ENCODE measurements around the gene FLT4. TPM values are rescaled to one million over a fixed set of nuclear protein-coding genes. Genes with fewer than 3 reads are reported as not detected.

The FLT4 gene
- total and polyA plus RNA-seq, 12 donors = 3.3 to 80.1 (median 25.5) TPM

- 68 to 80% (median 78%) methylated on average over 11 to 23 of the region's 23 CpGs for WGBS, 4 donors
- no peak for TF ChIP-seq POLR2A (IDR thresholded peaks at IDR 0.05)
- TF ChIP-seq CTCF (IDR thresholded peaks at IDR 0.05) = no peak
Observed at GRCh38 chr5:180609817-180610550, 39.4 kb downstream of the FLT4 start.

DNA sequence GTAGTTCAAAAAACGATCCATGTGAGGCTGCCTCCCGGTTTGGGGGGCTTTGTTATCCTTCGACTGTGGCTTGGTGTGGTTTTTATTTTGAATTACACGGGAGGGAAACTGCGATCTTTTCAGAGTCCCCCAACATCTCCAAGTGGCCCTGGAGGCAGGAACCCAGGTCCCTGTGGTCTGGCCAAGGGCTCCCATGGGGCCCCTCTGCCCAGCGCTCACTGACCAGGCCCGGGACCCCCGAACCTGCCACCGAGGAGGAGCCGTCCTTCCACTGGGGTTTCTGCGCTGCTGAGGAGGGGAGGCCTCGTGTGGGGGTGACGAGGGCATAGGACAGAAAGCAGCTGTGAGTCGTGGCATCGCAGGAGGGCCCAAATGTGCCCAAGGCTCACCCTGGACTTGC lies 40.0 kb downstream of the FLT4 start:
- H3K27me3 ChIP-seq = no peaks in the 10 kb centered on the region
- no peaks in the 10 kb centered on the region for H3K9me3 ChIP-seq (replicated peaks in 1 of 3)
- no peak overlapping the region for H3K27ac ChIP-seq
- no peak overlapping the region for H3K4me3 ChIP-seq
- H3K36me3 ChIP-seq (replicated peaks in 1 of 2) = no peaks in the 10 kb centered on the region
- intact Hi-C loops (cut with DNase I) = loop anchor here in 1 of 2 donors (10.0 kb wide), 1 partner anchor 315 kb away; the partner anchor contains the start of gene MAPK9
- 70 to 87% (median 80%) methylated on average over 5 to 15 of the region's 15 CpGs for WGBS, 4 donors
- TF ChIP-seq CTCF (IDR thresholded peaks at IDR 0.05) = no peak
- TF ChIP-seq POLR2A (IDR thresholded peaks at IDR 0.05) = no peak
- no peaks in the 10 kb centered on the region for H3K4me1 ChIP-seq (replicated peaks in 1 of 2)
- no peak for DNase-seq

More at GRCh38 chr5:180609817-180610550, 39.4 kb downstream of the FLT4 start:
- DNase-seq = no peak
- Histone ChIP-seq H3K27ac (no peak overlapping the region), H3K4me1 (replicated peaks in 1 of 2) (no peaks in the 10 kb centered on the region), H3K9me3 (replicated peaks in 1 of 3) (no peaks in the 10 kb centered on the region), H3K4me3 (no peak overlapping the region), H3K27me3 (no peaks in the 10 kb centered on the region), H3K36me3 (replicated peaks in 1 of 2) (no peaks in the 10 kb centered on the region)
- intact Hi-C loops (cut with DNase I) = loop anchor here in 1 of 2 donors (10.0 kb wide), 1 partner anchor 315 kb away; the partner anchor contains the start of gene MAPK9

DNA sequence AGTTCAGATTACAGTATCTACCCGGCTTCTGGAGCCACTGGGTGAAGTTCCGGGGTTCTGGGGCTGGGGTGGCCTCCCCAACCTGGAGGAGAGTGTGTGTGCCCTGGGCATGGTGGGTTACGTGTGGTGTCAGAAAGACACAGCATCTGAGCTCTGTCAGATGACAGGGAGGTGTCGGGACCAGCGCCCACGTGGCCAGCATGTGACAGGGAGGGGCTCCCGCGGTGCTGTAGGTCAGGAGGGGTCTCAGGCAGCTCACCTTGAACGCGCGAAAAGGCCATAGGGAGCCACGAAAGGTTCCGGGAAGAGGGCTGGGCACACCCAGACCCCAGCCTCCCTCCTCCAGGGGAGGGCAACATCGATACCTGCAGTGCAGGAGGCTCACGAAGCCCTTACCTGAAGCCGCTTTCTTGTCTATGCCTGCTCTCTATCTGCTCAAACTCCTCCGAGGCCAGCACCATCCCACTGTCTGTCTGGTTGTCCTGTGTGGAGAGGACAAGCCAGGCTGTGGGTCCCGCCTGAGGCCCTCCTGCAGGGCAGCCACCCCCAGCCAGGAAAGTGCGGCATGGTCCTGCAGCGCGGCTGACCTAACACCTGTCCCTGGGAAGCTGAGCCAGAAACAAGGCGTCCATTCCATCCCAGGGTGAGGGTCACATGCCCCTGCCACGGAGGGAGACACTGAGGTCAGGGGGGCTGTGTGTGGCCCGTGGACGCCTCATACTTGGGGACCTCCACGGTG lies 40.7 kb downstream of the FLT4 start:
- no peak for TF ChIP-seq CTCF (IDR thresholded peaks at IDR 0.05)
- TF ChIP-seq POLR2A (IDR thresholded peaks at IDR 0.05) = no peak
- Histone ChIP-seq H3K4me1 (replicated peaks in 1 of 2) (no peaks in the 10 kb centered on the region), H3K9me3 (replicated peaks in 1 of 3) (no peaks in the 10 kb centered on the region), H3K27me3 (no peaks in the 10 kb centered on the region), H3K4me3 (no peak overlapping the region), H3K27ac (no peak overlapping the region), H3K36me3 (replicated peaks in 1 of 2) (no peaks in the 10 kb centered on the region)
- intact Hi-C loops (cut with DNase I) = loop anchor here in 1 of 2 donors (10.0 kb wide), 1 partner anchor 314 kb away; the partner anchor contains the start of gene MAPK9
- DNase-seq = no peak
- 74 to 83% (median 80%) methylated on average over 14 to 26 of the region's 26 CpGs for WGBS, 4 donors

DNA sequence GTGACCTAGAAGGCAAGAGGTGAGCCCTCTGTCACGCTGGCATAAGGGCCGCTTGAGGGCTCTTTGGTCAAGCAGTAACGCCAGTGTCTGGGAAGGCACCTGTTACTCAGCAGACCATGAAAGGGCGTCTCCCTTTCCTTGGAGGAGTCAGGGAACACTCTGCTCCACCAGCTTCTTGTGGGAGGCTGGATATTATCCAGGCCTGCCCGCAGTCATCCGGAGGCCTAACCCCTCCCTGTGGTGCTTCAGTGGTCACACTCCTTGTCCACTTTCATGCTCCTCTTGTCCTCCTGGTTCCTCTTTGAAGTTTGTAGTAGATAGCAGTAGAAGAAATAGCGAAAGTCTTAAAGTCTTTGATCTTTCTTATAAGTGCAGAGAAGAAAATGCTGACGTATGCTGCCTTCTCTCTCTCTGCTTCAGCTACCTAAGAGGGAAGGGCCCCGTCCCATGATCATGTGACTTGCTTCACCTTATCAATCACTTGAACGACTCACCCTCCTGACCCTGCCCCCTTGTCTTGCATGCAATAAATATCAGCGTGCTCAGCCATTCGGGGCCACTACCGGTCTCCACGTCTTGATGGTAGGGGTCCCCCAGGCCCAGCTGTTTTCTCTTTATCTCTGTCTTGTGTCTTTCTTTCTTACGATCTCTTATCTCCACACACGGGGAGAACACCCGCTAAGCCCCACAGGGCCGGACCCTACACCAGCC lies 41.4 kb downstream of the FLT4 start:
- H3K4me1 ChIP-seq (replicated peaks in 1 of 2) = no peaks in the 10 kb centered on the region
- 51 to 63% (median 54%) methylated on average over 17 to 18 of the region's 18 CpGs for WGBS, 4 donors
- no peak for TF ChIP-seq CTCF (IDR thresholded peaks at IDR 0.05)
- TF ChIP-seq POLR2A (IDR thresholded peaks at IDR 0.05) = no peak
- H3K4me3 ChIP-seq = no peak overlapping the region
- peak in 2 of 7 donors; percentile 32 to 43 for DNase-seq
- H3K27me3 ChIP-seq = no peaks in the 10 kb centered on the region
- H3K36me3 ChIP-seq (replicated peaks in 1 of 2) = no peaks in the 10 kb centered on the region
- no peaks in the 10 kb centered on the region for H3K9me3 ChIP-seq (replicated peaks in 1 of 3)
- H3K27ac ChIP-seq = no peak overlapping the region
- intact Hi-C loops (cut with DNase I) = loop anchor here in 1 of 2 donors (10.0 kb wide), 1 partner anchor 313 kb away; the partner anchor contains the start of gene MAPK9
